Adrenal gland (tissue), 12 donors: ENCODE data around the gene COL15A1. TPM values are rescaled to one million over a fixed set of nuclear protein-coding genes. Genes with fewer than 3 reads are reported as not detected.
A peak's percentile ranks its signal among the peaks of the same experiment; 100 is the strongest.

Source experiments
- DNase-seq, 7 donors: peaks; one replicate each; pipeline ENCODE4 v3.0.0-alpha.2; 2019 to 2020
- H3K27ac ChIP-seq, 5 donors: fragments of 200-600 bp; sonication (generic) in 4 of 5; 1 replicate in 3 of 5; 2 replicates in 2 of 5; pipeline versions ENCODE4 v1.5.1 to v1.8.0; 2016 to 2020; ENCODE audit warnings: mild to moderate bottlenecking in 1 of 5
- H3K27me3 ChIP-seq: fragments of 200-600 bp; 2 replicates; pipeline ENCODE4 v1.8.0; 2021
- H3K36me3 ChIP-seq, 2 donors: fragments of 200-600 bp; replicated peaks in 1 of 2; 1 replicate in 1 of 2; 2 replicates in 1 of 2; pipeline versions ENCODE4 v1.5.1 to v1.8.0; 2018 to 2022
- H3K4me1 ChIP-seq, 2 donors: fragments of 200-600 bp; replicated peaks in 1 of 2; 1 replicate in 1 of 2; 2 replicates in 1 of 2; pipeline versions ENCODE4 v1.5.1 to v1.8.0; 2018 to 2021
- H3K4me3 ChIP-seq, 4 donors: fragments of 200-600 bp; sonication (generic) in 3 of 4; one replicate each; pipeline ENCODE4 v1.5.1; 2016 to 2018
- H3K9me3 ChIP-seq, 3 donors: fragments of 200-600 bp; sonication (generic) in 1 of 3; replicated peaks in 1 of 3; 1 replicate in 2 of 3; 2 replicates in 1 of 3; pipeline versions ENCODE4 v1.5.1 to v1.8.0; 2016 to 2021
- CTCF ChIP-seq, 6 experiments: fragments of 450-650 bp in 4 of 6; fragments of 200-600 bp in 2 of 6; sonication (generic) in 1 of 6; IDR thresholded peaks; 1 replicate in 5 of 6; 2 replicates in 1 of 6; pipeline versions ENCODE4 v1.5.1 to v1.8.0; 2016 to 2021; ENCODE audit warnings: antibody characterized with exemption in 6 of 6, mild to moderate bottlenecking in 2 of 6, moderate library complexity in 1 of 6
- POLR2A ChIP-seq, 2 donors: fragments of 450-650 bp; IDR thresholded peaks; one replicate each; pipeline ENCODE4 v1.6.1; 2017; ENCODE audit warnings: antibody characterized with exemption in 2 of 2, mild to moderate bottlenecking in 2 of 2, moderate library complexity in 1 of 2
- WGBS, 4 donors: extraction: QIAGEN DNeasy Blood & Tissue Kit in 2 of 4; methylation state at CpG; one replicate each; pipeline versions ENCODE4 v1.1.5 to v1.1.7; 2013 to 2017; 5-methylcytosine and 5-hydroxymethylcytosine counted together
- intact Hi-C, 2 donors: fragments of 100-400 bp; cut with DNase I; formaldehyde crosslinking; loops; one replicate each; pipeline versions ENCODE4 v1.14.1 to v1.15.0; 2022 to 2023
- polyA plus RNA-seq, 3 donors: library from polyadenylated mRNA; stranded (reverse); fragments of 200-250 nt in 2 of 3; fragments of 350-450 nt in 1 of 3; fragmentation: Illumina TruSeq in 1 of 3; extraction: RNeasy Lipid Tissue Mini Kit (QIAGEN cat#74804) in 1 of 3; gene quantifications; one replicate each; pipeline ENCODE4 v1.2.3, GENCODE V29; 2013 to 2014
- total RNA-seq, 9 donors: library from RNA; depleted of rRNA in 4 of 9; stranded (reverse); fragments of >200 nt in 4 of 9; fragments of 120-200 nt in 1 of 9; fragmentation: NEBNext Ultra II Directional in 1 of 9; extraction: Animal tissue kit (Norgen Biotek cat#: 25700) in 1 of 9; gene quantifications; one replicate each; pipeline versions ENCODE4 v1.1.0 to v1.2.4, GENCODE V29; 2013 to 2023
- donor health status: healthy with polysubstance abuse.
- donor health status: Bipolar disorder and iron deficiency.
- donor health status: DM: yes; HTN: yes; CAD: no.
- donor health status: DM: no; HTN: no; CAD: no.
- donor health status: DM: no; HTN: no; CAD: no.
- donor health status: DM: yes; HTN: yes; CAD: no.

The COL15A1 gene
- total and polyA plus RNA-seq, 12 donors: 34.8 to 320 (median 101) TPM

GRCh38 chr9:98962181-98962560, 18.5 kb downstream of the COL15A1 start:
- intact Hi-C loops: loop anchor here in 1 of 2 donors (10.0 kb wide), 1 partner anchor 63 kb away; no protein-coding TSS in a partner anchor
- Histone ChIP-seq H3K27ac (peak overlapping the region in 2 of 5 donors; percentile 11 to 73), H3K4me3 (no peak overlapping the region), H3K9me3 (no peaks in the 10 kb centered on the region), H3K4me1 (peaks cover 0 to 43% of the 10 kb centered on the region in 2 donors), H3K36me3 (no peaks in the 10 kb centered on the region), H3K27me3 (no peaks in the 10 kb centered on the region)
- no peak for DNase-seq
- WGBS, 4 donors: 63 to 90% (median 75%) methylated on average over 7 of the region's 7 CpGs
- TF ChIP-seq POLR2A (IDR thresholded peaks at IDR 0.05) (no peak), CTCF (IDR thresholded peaks at IDR 0.05) (no peak)

GRCh38 chr9:98962861-98963260, 19.2 kb downstream of the COL15A1 start:
- 80 to 91% (median 87%) methylated on average over 5 of the region's 5 CpGs for WGBS, 4 donors
- DNase-seq: no peak
- H3K27ac ChIP-seq: no peak overlapping the region

GRCh38 chr9:98964201-98964600, 20.5 kb downstream of the COL15A1 start:
- Histone ChIP-seq H3K27ac (peak overlapping the region in 2 of 5 donors; percentile 19 to 48), H3K27me3 (no peaks in the 10 kb centered on the region), H3K4me1 (peaks cover 0 to 26% of the 10 kb centered on the region in 2 donors), H3K9me3 (no peaks in the 10 kb centered on the region), H3K4me3 (no peak overlapping the region), H3K36me3 (no peaks in the 10 kb centered on the region)
- intact Hi-C loops: loop anchor here in 1 of 2 donors (10.0 kb wide), 1 partner anchor 61 kb away; no protein-coding TSS in a partner anchor
- TF ChIP-seq POLR2A (IDR thresholded peaks at IDR 0.05): no peak
- no peak for TF ChIP-seq CTCF (IDR thresholded peaks at IDR 0.05)
- DNase-seq: peak in 1 of 7 donors; percentile 3
- WGBS, 4 donors: 59 to 77% (median 72%) methylated on average over 2 of the region's 2 CpGs

More at GRCh38 chr9:98962861-98963260, 19.2 kb downstream of the COL15A1 start:
- intact Hi-C loops: loop anchor here in 1 of 2 donors (10.0 kb wide), 1 partner anchor 62 kb away; no protein-coding TSS in a partner anchor
- TF ChIP-seq CTCF (IDR thresholded peaks at IDR 0.05) (no peak), POLR2A (IDR thresholded peaks at IDR 0.05) (no peak)
- H3K4me3 ChIP-seq: no peak overlapping the region
- H3K4me1 ChIP-seq: peaks cover 0 to 37% of the 10 kb centered on the region in 2 donors
- H3K9me3 ChIP-seq: no peaks in the 10 kb centered on the region
- no peaks in the 10 kb centered on the region for H3K27me3 ChIP-seq
- H3K36me3 ChIP-seq: no peaks in the 10 kb centered on the region

GRCh38 chr9:98964911-98965336, 21.2 kb downstream of the COL15A1 start:
- TF ChIP-seq POLR2A (IDR thresholded peaks at IDR 0.05): no peak
- TF ChIP-seq CTCF (IDR thresholded peaks at IDR 0.05): no peak
- H3K9me3 ChIP-seq: no peaks in the 10 kb centered on the region
- peak overlapping the region in 2 of 5 donors; percentile 19 to 48 for H3K27ac ChIP-seq
- intact Hi-C loops: loop anchor here in 1 of 2 donors (10.0 kb wide), 1 partner anchor 60 kb away; no protein-coding TSS in a partner anchor
- no peak overlapping the region for H3K4me3 ChIP-seq
- DNase-seq: no peak
- no peaks in the 10 kb centered on the region for H3K36me3 ChIP-seq
- H3K4me1 ChIP-seq: peaks cover 0 to 19% of the 10 kb centered on the region in 2 donors
- no peaks in the 10 kb centered on the region for H3K27me3 ChIP-seq
- WGBS, 4 donors: 83 to 91% (median 89%) methylated on average over 7 of the region's 7 CpGs
